Cardiac muscle cell (in vitro differentiated cells and primary cell): ENCODE results near the gene PLCG1. TPM values are rescaled to one million over a fixed set of nuclear protein-coding genes. Genes with fewer than 3 reads are reported as not detected.
"Not testable (repeated sequence)": the region's sequence is repeated elsewhere in the genome, so short reads cannot be mapped to it uniquely, and the experiment has no call there.

Experiments used
- DNase-seq, 2 donors: peaks; one replicate each; pipeline versions ENCODE4 v3.0.0 to v3.0.0-alpha.2; 2010 to 2017; ENCODE audit warnings: low read depth in 1 of 2, low spot score in 1 of 2
- H3K27ac ChIP-seq: fragments of 200-600 bp; sonication (generic); 2 replicates; pipeline ENCODE4 v1.5.1; 2016
- H3K27me3 ChIP-seq: fragments of 200-600 bp; sonication (generic); 2 replicates; pipeline ENCODE4 v1.6.0; 2016; ENCODE audit warnings: control low read depth
- H3K36me3 ChIP-seq: fragments of 200-600 bp; sonication (generic); 2 replicates; pipeline ENCODE4 v1.5.1; 2016; ENCODE audit warnings: control low read depth
- H3K4me1 ChIP-seq: fragments of 200-600 bp; sonication (generic); 2 replicates; pipeline ENCODE4 v1.8.1; 2017; ENCODE audit warnings: low read depth, mild to moderate bottlenecking, mixed run types
- H3K4me3 ChIP-seq: fragments of 200-600 bp; sonication (generic); 2 replicates; pipeline ENCODE4 v1.5.1; 2016; ENCODE audit warnings: mild to moderate bottlenecking
- H3K9me3 ChIP-seq: fragments of 200-600 bp; sonication (generic); 2 replicates; pipeline ENCODE4 v1.5.1; 2017; ENCODE audit warnings: low read depth, mild to moderate bottlenecking, control low read depth
- CTCF ChIP-seq: IDR thresholded peaks from 2 replicates; pipeline ENCODE4 v1.5.1; 2012; ENCODE audit warnings: low read depth, mild to moderate bottlenecking, low read length
- polyA plus RNA-seq: library from polyadenylated mRNA; unstranded; fragments of >200 nt; fragmentation: Nextera tagmentation; extraction: Ambion mirVana; gene quantifications from 2 replicates; pipeline ENCODE4 v1.2.1, GENCODE V29; 2016
- total RNA-seq: library from RNA; depleted of rRNA; stranded (reverse); fragments of >200 nt; gene quantifications from 2 replicates; pipeline ENCODE4 v1.2.3, GENCODE V29; 2016

The PLCG1 gene
- total and polyA plus RNA-seq, 2 experiments from 2014 or later: 43.7 to 87.6 TPM

- TF ChIP-seq CTCF: no peak
- DNase-seq: no peak
- peak overlapping the region; percentile 14 for H3K27ac ChIP-seq
- no peak overlapping the region for H3K4me3 ChIP-seq
- H3K27me3 ChIP-seq: no peaks in the 10 kb centered on the region
- H3K9me3 ChIP-seq: no peaks in the 10 kb centered on the region
- peaks cover 46% of the 10 kb centered on the region for H3K36me3 ChIP-seq
- no peaks in the 10 kb centered on the region for H3K4me1 ChIP-seq
Measured at GRCh38 chr20:41125530-41126457, 11.5 kb upstream of the PLCG1 start.

- Histone ChIP-seq H3K4me3 (no peak overlapping the region), H3K36me3 (peaks cover 37% of the 10 kb centered on the region), H3K27ac (peak overlapping the region; percentile 14), H3K27me3 (no peaks in the 10 kb centered on the region), H3K9me3 (no peaks in the 10 kb centered on the region), H3K4me1 (no peaks in the 10 kb centered on the region)
- TF ChIP-seq CTCF: no peak
- no peak for DNase-seq
Measured at GRCh38 chr20:41126719-41127118, 10.6 kb upstream of the PLCG1 start.

GRCh38 chr20:41128317-41128716, 9.0 kb upstream of the PLCG1 start:
- peaks cover 22% of the 10 kb centered on the region for H3K36me3 ChIP-seq
- H3K9me3 ChIP-seq, H3K27ac ChIP-seq, H3K4me1 ChIP-seq, H3K4me3 ChIP-seq, DNase-seq, H3K27me3 ChIP-seq: not testable (repeated sequence)

- Histone ChIP-seq H3K27ac (no peak overlapping the region), H3K9me3 (no peaks in the 10 kb centered on the region), H3K4me3 (no peak overlapping the region), H3K27me3 (no peaks in the 10 kb centered on the region), H3K4me1 (peaks cover 7% of the 10 kb centered on the region), H3K36me3 (no peaks in the 10 kb centered on the region)
- no peak for TF ChIP-seq CTCF
- no peak for DNase-seq
Measured at GRCh38 chr20:41131594-41132387, 5.6 kb upstream of the PLCG1 start.

GRCh38 chr20:41132388-41132775, 5.0 kb upstream of the PLCG1 start:
- DNase-seq: not testable (repeated sequence)

GRCh38 chr20:41133709-41134361, 3.5 kb upstream of the PLCG1 start:
- H3K9me3 ChIP-seq: no peaks in the 10 kb centered on the region
- no peak for TF ChIP-seq CTCF
- no peak overlapping the region for H3K4me3 ChIP-seq
- peaks cover 10% of the 10 kb centered on the region for H3K4me1 ChIP-seq
- no peaks in the 10 kb centered on the region for H3K27me3 ChIP-seq
- no peaks in the 10 kb centered on the region for H3K36me3 ChIP-seq
- H3K27ac ChIP-seq: no peak overlapping the region
- DNase-seq: no peak

More at GRCh38 chr20:41132388-41132775, 5.0 kb upstream of the PLCG1 start:
- not testable (repeated sequence) for H3K27me3 ChIP-seq, H3K4me3 ChIP-seq, H3K36me3 ChIP-seq, H3K27ac ChIP-seq, H3K4me1 ChIP-seq, H3K9me3 ChIP-seq
